GM10266 (cell line): Measurements from ENCODE around the gene ERO1A.

ENCODE experiments used
- DNase-seq: peaks from one replicate; pipeline ENCODE4 v3.0.0; 2012; ENCODE audit errors: extremely low spot score
- TF ChIP-seq, protein P1 (sequence below): IDR thresholded peaks from 2 replicates; pipeline ENCODE4 v1.5.1; 2012; ENCODE audit warnings: mild to moderate bottlenecking, low read depth; ENCODE audit not compliant: control insufficient read depth, insufficient read depth; ENCODE audit errors: missing control alignments

The ERO1A gene

DNA sequence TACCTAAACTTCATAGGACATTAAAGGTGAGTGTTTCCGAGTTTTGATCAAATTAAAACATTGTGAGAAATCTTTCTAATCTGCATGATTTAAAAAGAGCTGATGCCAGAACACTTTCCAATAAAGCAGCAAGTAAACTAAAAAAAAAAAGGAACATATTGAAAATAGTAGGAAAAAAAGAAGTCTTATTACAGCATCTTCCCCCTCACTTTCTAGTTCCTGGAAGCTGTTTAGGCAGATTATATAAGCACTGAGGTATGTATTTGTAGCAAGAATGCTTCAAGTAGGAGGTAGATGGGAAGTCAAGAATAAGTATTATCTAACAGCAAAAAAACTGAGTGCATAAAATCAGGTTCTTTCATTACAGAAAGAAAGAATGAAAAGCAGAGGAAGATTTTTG lies 45.8 kb downstream of the ERO1A start:
- no peak for DNase-seq
- TF ChIP-seq, protein P1, sequence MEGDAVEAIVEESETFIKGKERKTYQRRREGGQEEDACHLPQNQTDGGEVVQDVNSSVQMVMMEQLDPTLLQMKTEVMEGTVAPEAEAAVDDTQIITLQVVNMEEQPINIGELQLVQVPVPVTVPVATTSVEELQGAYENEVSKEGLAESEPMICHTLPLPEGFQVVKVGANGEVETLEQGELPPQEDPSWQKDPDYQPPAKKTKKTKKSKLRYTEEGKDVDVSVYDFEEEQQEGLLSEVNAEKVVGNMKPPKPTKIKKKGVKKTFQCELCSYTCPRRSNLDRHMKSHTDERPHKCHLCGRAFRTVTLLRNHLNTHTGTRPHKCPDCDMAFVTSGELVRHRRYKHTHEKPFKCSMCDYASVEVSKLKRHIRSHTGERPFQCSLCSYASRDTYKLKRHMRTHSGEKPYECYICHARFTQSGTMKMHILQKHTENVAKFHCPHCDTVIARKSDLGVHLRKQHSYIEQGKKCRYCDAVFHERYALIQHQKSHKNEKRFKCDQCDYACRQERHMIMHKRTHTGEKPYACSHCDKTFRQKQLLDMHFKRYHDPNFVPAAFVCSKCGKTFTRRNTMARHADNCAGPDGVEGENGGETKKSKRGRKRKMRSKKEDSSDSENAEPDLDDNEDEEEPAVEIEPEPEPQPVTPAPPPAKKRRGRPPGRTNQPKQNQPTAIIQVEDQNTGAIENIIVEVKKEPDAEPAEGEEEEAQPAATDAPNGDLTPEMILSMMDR = no peak

DNA sequence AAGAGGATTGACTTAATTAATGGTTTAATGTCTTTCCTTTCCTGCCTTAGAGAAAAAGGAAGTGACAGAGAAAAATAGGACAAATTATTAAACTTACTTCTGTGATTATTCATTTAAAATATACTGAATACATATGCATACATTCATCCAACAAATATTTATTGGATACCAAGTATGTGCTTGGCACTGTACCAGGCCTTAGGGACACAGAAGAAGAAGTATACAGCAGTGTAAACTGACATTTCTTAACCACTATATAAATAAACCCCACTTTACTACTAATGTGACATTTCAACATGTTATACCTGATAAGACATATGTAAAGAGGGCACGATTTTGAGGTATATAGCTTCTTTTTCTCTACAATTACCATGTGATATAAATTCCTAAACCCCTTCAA lies 53.6 kb downstream of the ERO1A start:
- DNase-seq = no peak
- TF ChIP-seq, protein P1 = no peak

DNA sequence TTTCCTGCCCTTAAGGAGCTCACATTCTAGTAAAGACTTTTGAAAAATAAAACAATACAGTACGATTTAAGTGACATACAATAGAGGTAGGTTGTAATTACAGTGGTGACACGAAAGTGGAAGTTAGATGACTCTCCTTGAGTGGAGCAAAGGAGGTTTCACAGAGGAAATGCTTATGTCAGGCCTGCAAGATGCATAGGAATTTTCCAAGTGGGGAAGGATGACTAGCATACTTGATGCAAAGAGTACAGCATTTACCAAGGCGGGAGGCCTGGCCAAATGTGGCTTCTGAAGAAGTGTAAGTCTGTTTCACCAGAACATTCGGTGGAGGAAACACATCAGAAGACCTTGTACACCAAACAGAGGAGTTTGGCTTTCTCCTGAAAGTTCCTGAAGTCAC lies 55.2 kb downstream of the ERO1A start:
- no peak for DNase-seq
- TF ChIP-seq, protein P1 = no peak

DNA sequence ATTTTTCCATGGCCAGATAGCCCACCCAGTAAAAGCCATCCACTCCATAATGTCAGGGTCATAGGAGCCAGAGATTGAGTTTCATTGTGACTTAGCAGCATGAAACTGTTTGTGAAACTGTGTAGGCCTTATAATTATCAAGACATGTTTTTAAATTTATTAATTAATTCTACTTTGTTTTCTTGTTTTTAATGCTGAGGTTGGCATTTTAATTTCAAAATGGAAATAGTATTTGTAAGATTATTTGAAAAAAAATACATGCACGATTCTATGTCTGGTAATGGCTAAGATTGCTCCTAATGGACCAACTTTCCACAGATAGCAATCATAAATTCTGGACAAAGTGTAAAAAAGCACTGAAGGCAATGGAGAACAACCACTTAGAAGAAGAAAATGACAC lies 75.7 kb downstream of the ERO1A start:
- TF ChIP-seq, protein P1 = no peak
- DNase-seq = no peak

DNA sequence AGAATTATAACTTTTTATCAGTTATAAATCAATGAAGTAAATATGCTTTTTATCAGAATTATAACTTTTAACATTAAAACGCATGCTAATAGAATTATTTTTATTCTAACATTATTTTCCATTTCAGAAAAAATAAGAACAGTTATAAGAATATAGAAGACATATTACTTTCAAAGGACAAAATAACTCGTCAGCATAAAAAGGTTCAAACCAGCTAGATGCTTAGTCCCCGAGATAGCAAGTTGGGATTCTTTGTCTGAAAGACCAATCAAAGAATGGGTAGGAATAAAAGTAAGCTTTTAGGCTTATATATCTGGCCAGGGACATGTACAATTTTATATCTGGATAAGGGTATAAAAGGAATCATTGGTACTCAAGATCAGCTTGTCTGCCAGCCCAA lies 76.8 kb downstream of the ERO1A start:
- DNase-seq = no peak
- TF ChIP-seq, protein P1 = no peak

DNA sequence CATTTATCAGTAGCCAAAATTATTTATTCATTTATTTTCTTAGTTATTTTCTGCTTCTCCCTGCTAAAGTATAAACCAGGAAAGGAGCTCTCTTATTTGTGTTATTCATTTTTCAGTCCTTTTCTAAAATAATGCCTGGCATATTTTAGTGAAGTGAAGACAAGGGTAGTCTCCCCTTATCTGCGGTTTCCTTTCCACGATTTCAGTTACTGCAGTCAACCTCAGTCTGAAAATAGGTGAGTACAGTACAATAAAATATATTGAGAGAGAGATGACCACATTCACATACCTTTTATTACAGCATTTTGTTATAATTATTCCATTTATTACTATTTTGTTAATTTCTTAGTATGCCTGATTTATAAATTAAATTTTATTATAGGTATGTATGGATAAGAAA lies 85.2 kb downstream of the ERO1A start:
- TF ChIP-seq, protein P1 = no peak
- DNase-seq = no peak

DNA sequence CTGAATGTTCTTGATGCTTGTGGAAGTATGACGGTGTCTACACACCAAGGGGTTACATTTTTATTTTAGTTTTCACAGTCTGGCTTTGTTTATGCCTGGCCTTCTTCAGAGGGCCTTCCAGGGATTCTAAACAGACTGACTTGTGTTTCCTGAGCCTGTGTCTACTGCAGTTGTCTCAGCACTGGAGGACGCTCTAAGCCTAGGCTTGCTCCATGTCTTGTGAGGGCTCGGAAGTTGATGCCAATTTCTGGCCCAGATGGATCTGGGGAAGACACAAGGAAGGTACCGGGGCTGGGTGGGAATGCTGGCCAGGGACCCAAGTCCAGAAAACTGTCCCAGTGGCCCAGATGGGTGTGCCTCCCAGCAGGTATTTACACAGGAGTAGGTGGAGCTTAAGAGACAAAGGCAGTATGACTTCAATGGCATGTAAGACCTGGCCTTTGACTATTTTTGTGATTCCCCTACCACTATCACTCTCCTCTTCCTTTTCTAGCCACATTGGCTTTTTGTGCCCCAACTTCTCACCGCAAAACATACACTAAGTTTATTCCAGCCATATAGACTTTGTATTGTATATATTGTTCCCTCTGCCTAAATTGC lies 85.8 kb downstream of the ERO1A start:
- no peak for DNase-seq
- TF ChIP-seq, protein P1 = no peak
